Small intestine (tissue), 7 donors: Measurements from ENCODE around the gene HSBP1. TPM values are rescaled to one million over a fixed set of nuclear protein-coding genes. Genes with fewer than 3 reads are reported as not detected.
A peak's percentile ranks its signal among the peaks of the same experiment; 100 is the strongest.

Experiments used
- DNase-seq, 2 donors: peaks; one replicate each; pipeline versions ENCODE4 v3.0.0 to v3.0.0-alpha.2; 2013
- FAIRE-seq: peaks from 2 replicates; lab custom pipeline; 2012; peaks lifted over from hg19 to GRCh38; lab: Jason Lieb, UNC
- H3K27ac ChIP-seq, 3 donors: one replicate each; pipeline ENCODE4 v1.5.1; 2013; ENCODE audit warnings: low read length in 2 of 3, mild to moderate bottlenecking in 2 of 3, control low read depth in 1 of 3, inconsistent platforms in 1 of 3, low read depth in 1 of 3, moderate library complexity in 1 of 3
- H3K27me3 ChIP-seq, 3 donors: one replicate each; pipeline ENCODE4 v1.6.1; 2013; ENCODE audit warnings: low read length in 3 of 3, inconsistent platforms in 1 of 3; ENCODE audit not compliant: control insufficient read depth in 3 of 3, insufficient read depth in 3 of 3
- H3K36me3 ChIP-seq, 3 donors: one replicate each; pipeline ENCODE4 v1.6.1; 2013; ENCODE audit warnings: low read length in 3 of 3, inconsistent platforms in 1 of 3, low read depth in 1 of 3, mild to moderate bottlenecking in 1 of 3, moderate library complexity in 1 of 3; ENCODE audit not compliant: control insufficient read depth in 3 of 3, insufficient read depth in 2 of 3
- H3K4me1 ChIP-seq, 3 donors: one replicate each; pipeline ENCODE4 v1.6.1; 2013; ENCODE audit warnings: low read length in 2 of 3, inconsistent platforms in 1 of 3, low read depth in 1 of 3, mild to moderate bottlenecking in 1 of 3, moderate library complexity in 1 of 3; ENCODE audit not compliant: control insufficient read depth in 3 of 3, insufficient read depth in 2 of 3
- H3K4me3 ChIP-seq, 3 donors: one replicate each; pipeline ENCODE4 v1.5.1; 2013; ENCODE audit warnings: low read length in 3 of 3, control low read depth in 1 of 3, inconsistent platforms in 1 of 3, low read depth in 1 of 3, mild to moderate bottlenecking in 1 of 3, moderate library complexity in 1 of 3
- H3K9me3 ChIP-seq, 2 donors: one replicate each; pipeline ENCODE4 v1.6.1; 2013; ENCODE audit warnings: low read depth in 1 of 2, low read length in 1 of 2; ENCODE audit not compliant: control insufficient read depth in 2 of 2, insufficient read depth in 1 of 2
- WGBS, 3 donors: extraction: QIAGEN DNeasy Blood & Tissue Kit; methylation state at CpG; one replicate each; pipeline ENCODE4 v1.1.7; 2013; 5-methylcytosine and 5-hydroxymethylcytosine counted together
- polyA plus RNA-seq, 4 donors: library from polyadenylated mRNA; stranded (reverse) in 3 of 4; unstranded in 1 of 4; fragments of 200-250 nt in 3 of 4; fragments of 120-200 nt in 1 of 4; gene quantifications; one replicate each; pipeline versions ENCODE4 v1.2.1 to v1.2.3, GENCODE V29; 2013
- donor health status: healthy with polysubstance abuse.
- donor health status: control.
- donor health status: control.
- donor health status: Bipolar disorder and iron deficiency.
- donor health status: healthy.

Gene HSBP1
- polyA plus RNA-seq, 4 donors: 30.5 to 113 (median 44.4) TPM

DNA sequence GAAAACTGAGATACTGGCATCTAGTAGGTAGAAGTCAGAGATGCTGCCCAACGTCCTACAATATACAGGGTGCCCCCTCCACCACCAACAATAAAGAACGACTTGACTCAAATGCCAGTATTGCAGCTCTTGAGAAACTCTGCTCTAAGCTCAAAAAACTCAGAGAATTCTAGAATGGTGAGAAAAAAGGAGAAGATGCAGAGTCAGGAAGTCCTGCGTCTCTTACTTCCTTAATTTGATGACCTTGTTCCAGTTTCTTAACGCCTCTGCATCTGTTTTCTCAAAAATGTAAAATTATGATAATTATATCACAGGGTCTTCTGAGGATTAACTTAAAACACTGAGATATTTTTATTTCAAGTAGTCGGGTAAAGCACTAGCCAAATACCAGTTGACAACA lies 1.7 kb upstream of the HSBP1 start:
- no peak overlapping the region for H3K4me3 ChIP-seq
- H3K27ac ChIP-seq: peak overlapping the region in 1 of 3 donors; percentile 53
- FAIRE-seq (no peak), DNase-seq (no peak)
- WGBS, 3 donors: 47 to 50% (median 47%) methylated on average over 5 of the region's 5 CpGs
- peaks cover 2 to 7% (median 5%) of the 10 kb centered on the region in 3 donors for H3K4me1 ChIP-seq
- peaks cover 0 to 6% (median 0%) of the 10 kb centered on the region in 3 donors for H3K36me3 ChIP-seq
- no peaks in the 10 kb centered on the region for H3K9me3 ChIP-seq
- peaks cover 0 to 1% (median 0%) of the 10 kb centered on the region in 3 donors for H3K27me3 ChIP-seq

DNA sequence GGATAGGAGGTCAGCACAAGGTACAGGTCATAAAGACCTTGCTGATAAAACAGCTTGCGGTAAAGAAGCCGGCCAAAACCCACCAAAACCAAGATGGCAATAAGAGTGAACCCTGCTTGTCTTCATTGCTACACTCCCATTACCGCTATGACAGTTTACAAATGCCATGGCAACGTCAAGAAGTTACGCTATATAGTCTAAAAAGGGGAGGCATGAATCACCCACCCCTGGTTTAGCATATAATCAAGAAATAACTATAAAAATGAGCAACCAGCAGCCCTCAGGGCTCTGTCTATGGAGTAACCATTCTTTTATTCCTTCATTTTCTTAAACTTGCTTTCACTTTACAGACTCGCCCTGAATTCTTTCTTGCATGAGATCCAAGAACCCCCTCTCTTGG lies 1.0 kb upstream of the HSBP1 start:
- H3K36me3 ChIP-seq: peaks cover 0 to 6% (median 0%) of the 10 kb centered on the region in 3 donors

DNA sequence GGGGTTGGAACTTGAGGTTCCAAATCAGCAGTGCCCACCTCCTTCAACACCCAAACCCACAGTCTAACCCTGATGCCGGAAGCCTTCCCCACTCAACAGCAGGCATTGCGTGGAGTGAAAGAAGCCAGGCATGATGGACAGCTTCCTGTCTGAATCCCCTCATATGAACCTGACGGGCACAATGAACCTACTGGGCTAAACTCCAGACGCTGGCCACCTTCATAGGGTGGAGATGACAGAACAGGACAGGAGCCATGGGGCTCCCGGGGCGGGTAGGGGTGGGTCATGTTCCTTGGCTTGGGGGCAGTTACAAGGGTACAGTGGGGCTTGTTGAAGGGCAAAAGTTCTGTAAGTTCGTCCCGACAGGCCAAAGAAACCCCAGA lies 460 bp upstream of the HSBP1 start:
- 68 to 87% (median 75%) methylated on average over 8 of the region's 8 CpGs for WGBS, 3 donors
- Histone ChIP-seq H3K9me3 (no peaks in the 10 kb centered on the region), H3K27me3 (no peaks in the 10 kb centered on the region), H3K4me3 (peak overlapping the region in 1 of 3 donors; percentile 78), H3K4me1 (peaks cover 2 to 7% (median 5%) of the 10 kb centered on the region in 3 donors), H3K27ac (peak overlapping the region in 2 of 3 donors; percentile 30 to 51), H3K36me3 (peaks cover 0 to 6% (median 0%) of the 10 kb centered on the region in 3 donors)
- DNase-seq: no peak
- FAIRE-seq: no peak

More for the DNA sequence above, 1.0 kb upstream of the HSBP1 start:
- Histone ChIP-seq H3K4me3 (no peak overlapping the region), H3K9me3 (no peaks in the 10 kb centered on the region), H3K27ac (peak overlapping the region in 1 of 3 donors; percentile 53), H3K27me3 (no peaks in the 10 kb centered on the region), H3K4me1 (peaks cover 2 to 7% (median 5%) of the 10 kb centered on the region in 3 donors)
- no peak for DNase-seq
- 82 to 90% (median 90%) methylated on average over 6 of the region's 6 CpGs for WGBS, 3 donors
- no peak for FAIRE-seq

DNA sequence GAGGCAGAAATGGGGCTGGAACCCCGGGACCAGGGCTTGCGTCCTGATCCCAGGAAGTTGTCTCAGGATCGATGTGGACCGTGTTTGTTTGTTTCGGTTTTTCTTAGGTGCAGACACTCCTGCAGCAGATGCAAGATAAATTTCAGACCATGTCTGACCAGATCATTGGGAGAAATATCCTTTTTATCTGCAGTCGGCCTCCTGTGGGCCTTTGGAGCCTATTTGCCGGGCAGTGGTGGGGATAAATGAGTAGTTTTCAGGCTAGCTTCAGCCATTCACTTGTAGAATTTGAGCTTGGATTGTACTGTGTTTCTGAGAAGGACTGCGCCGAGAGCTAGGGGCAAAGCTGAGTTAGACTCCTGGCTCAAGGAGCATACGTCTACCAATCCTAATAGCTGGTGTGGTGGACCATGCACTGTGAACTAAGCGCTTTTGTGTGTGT lies 816 bp downstream of the HSBP1 start:
- DNase-seq: peak; percentile 17 to 42

DNA sequence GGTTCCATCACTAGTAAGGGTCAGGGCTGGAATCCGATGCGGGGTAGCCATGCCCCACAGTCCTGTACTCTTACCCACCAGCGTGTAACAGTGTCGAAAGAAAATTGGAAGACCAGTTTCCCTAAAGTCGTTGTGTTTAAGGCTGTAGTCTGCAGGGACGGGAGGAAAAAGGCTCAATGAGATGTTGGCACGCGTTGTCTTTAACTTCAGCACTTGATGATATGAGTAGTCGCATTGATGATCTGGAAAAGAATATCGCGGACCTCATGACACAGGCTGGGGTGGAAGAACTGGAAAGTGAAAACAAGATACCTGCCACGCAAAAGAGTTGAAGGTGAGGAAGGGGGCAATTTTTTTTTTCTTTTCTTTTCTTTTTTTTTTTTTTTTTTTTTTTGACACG lies 1.3 kb downstream of the HSBP1 start:
- peaks cover 0 to 12% (median 0%) of the 10 kb centered on the region in 3 donors for H3K36me3 ChIP-seq
- FAIRE-seq (no peak), DNase-seq (no peak)
- H3K4me3 ChIP-seq: peak overlapping the region; percentile 78 to 96 (median 85)
- H3K27ac ChIP-seq: peak overlapping the region in 1 of 3 donors; percentile 89
- H3K27me3 ChIP-seq: no peaks in the 10 kb centered on the region
- no peaks in the 10 kb centered on the region for H3K9me3 ChIP-seq
- H3K4me1 ChIP-seq: peaks cover 2 to 12% (median 5%) of the 10 kb centered on the region in 3 donors
- WGBS, 3 donors: 80 to 92% (median 87%) methylated on average over 12 to 13 of the region's 13 CpGs

More for the DNA sequence above, 816 bp downstream of the HSBP1 start:
- H3K36me3 ChIP-seq: peaks cover 0 to 12% (median 0%) of the 10 kb centered on the region in 3 donors
- H3K9me3 ChIP-seq: no peaks in the 10 kb centered on the region
- H3K4me1 ChIP-seq: peaks cover 2 to 8% (median 5%) of the 10 kb centered on the region in 3 donors
- 7 to 14% (median 12%) methylated on average over 11 of the region's 11 CpGs for WGBS, 3 donors
- no peaks in the 10 kb centered on the region for H3K27me3 ChIP-seq
- no peak for FAIRE-seq
- H3K4me3 ChIP-seq: peak overlapping the region; percentile 78 to 96 (median 85)
- H3K27ac ChIP-seq: peak overlapping the region; percentile 41 to 89 (median 58)

DNA sequence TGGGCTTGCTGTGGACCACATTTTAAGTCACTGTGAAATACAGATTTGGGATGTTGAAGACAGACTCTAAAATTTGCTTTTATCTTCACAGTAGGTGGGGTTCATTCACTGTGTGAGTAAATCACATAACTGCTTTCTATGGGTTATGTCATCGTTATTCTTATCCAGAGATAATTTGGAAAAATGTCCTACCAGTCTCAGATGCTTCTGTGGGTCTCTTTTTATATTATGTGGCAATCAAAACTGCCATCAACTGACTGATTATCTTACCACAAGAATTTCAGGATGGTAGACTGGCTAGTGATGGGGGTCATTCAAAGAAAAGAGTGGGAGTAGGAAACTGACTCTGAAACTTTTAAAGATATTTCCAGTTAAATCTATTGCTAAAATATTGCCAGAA lies 3.1 kb downstream of the HSBP1 start:
- no peaks in the 10 kb centered on the region for H3K9me3 ChIP-seq
- FAIRE-seq: no peak
- WGBS, 3 donors: 75 to 87% (median 81%) methylated on average over 1 of the region's 1 CpG
- DNase-seq: no peak
- H3K4me1 ChIP-seq: peaks cover 2 to 12% (median 5%) of the 10 kb centered on the region in 3 donors
- H3K4me3 ChIP-seq: no peak overlapping the region
- H3K27me3 ChIP-seq: no peaks in the 10 kb centered on the region
- H3K36me3 ChIP-seq: peaks cover 0 to 12% (median 0%) of the 10 kb centered on the region in 3 donors
- no peak overlapping the region for H3K27ac ChIP-seq

DNA sequence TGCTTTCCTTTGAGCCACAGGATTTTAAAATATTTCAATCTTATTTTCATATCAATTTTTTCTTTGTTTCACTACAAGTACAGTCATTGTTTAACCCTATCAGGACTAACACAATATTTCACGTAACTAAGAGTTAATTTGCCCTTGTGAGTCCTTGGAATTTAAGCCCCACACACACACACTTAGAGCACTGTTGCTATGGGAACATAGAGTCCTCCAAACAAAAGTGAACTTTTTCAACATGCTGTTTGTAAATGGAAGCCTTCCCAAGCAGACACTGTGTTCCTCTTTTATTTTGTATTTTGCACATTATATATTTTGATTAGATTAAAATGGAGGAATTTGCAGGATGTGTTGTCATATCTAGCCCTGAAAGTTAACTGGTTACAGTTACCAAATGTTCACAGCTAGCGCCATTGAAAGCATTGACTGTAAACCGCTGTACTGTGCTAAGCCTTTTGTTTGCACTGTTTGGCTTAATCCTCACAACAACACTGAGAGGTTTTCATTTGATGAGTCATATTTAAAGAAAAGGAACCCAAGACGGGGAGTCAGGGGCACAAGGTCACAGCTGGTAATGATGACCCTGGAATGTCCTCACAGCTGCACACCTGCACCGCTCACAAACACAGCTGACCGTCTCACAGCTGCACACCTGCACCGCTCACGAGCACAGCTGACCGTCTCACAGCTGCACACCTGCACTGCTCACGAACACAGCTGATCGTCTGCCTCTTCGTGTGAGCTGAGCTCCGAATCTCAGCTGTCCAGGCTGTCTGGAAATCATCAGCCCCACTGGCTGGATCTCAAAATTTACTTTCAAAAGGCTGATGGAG lies 6.3 kb downstream of the HSBP1 start:
- FAIRE-seq (no peak), DNase-seq (peak in 1 of 2 donors; percentile 48)

DNA sequence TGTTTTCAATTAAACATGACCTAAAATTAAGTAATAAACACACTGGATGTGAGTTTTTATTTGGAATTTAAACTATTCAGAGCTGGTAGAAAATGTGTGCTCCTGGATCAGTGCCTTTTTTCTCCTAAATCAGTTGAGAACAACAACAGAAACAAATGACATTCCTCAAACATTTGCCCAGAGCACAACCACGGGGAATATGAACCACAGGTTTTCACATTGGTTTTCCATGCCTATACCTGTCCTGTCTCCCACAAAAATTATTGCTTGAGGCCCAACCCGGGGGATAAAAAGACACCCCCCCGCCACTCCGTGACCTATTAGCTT lies 6.8 kb downstream of the HSBP1 start:
- no peaks in the 10 kb centered on the region for H3K9me3 ChIP-seq
- whole genome bisulfite sequencing, 3 donors: 62 to 65% (median 62%) methylated on average over 4 of the region's 4 CpGs
- H3K27me3 ChIP-seq: no peaks in the 10 kb centered on the region
- peak overlapping the region in 1 of 3 donors; percentile 3 for H3K27ac ChIP-seq
- H3K4me1 ChIP-seq: peaks cover 0 to 5% (median 0%) of the 10 kb centered on the region in 3 donors
- DNase-seq: no peak
- no peak for FAIRE-seq
- H3K4me3 ChIP-seq: no peak overlapping the region
- H3K36me3 ChIP-seq: peaks cover 0 to 8% (median 0%) of the 10 kb centered on the region in 3 donors

More for the DNA sequence above, 6.3 kb downstream of the HSBP1 start:
- H3K27ac ChIP-seq: peak overlapping the region in 1 of 3 donors; percentile 73
- no peak overlapping the region for H3K4me3 ChIP-seq
- H3K4me1 ChIP-seq: peaks cover 2 to 7% (median 2%) of the 10 kb centered on the region in 3 donors
- no peaks in the 10 kb centered on the region for H3K9me3 ChIP-seq
- no peaks in the 10 kb centered on the region for H3K27me3 ChIP-seq
- peaks cover 0 to 10% (median 0%) of the 10 kb centered on the region in 3 donors for H3K36me3 ChIP-seq
- WGBS, 3 donors: 17 to 29% (median 20%) methylated on average over 13 of the region's 13 CpGs
